HepG2 (cell line): Measurements from ENCODE around the gene EZH2. TPM values are rescaled to one million over a fixed set of nuclear protein-coding genes. Genes with fewer than 3 reads are reported as not detected.

Experiments used
- ATAC-seq: fragments of 200-7000 bp; cut with Tn5 transposase; 3 replicates; pipeline ENCODE4 v1.9.1; 2020; ENCODE audit warnings: mild to moderate bottlenecking, moderate library complexity
- BruUV-seq: library from RNA; stranded (reverse); fragments of 400-500 nt; replicated peaks from 2 replicates; lab custom pipeline; 2021; lab: Mats Ljungman, UMichigan
- CTCF ChIA-PET: fragments of 300-600 bp; formaldehyde crosslinking; extraction: SDS; loops from one replicate; lab custom pipeline; 2021; ENCODE audit warnings: low total read pairs, inconsistent platforms, low intra/inter-chr PET ratio; lab: Yijun Ruan, JAX
- POLR2A ChIA-PET: fragments of 350-600 bp; sonication (Branson Sonifier 250); formaldehyde crosslinking; loops from one replicate; lab custom pipeline; 2020; ENCODE audit warnings: antibody characterized with exemption, inconsistent platforms; lab: Yijun Ruan, JAX
- DNase-seq: peaks from one replicate; pipeline ENCODE4 v3.0.0-alpha.2; 2015; ENCODE audit warnings: low spot score
- FAIRE-seq: peaks from 3 replicates; lab custom pipeline; 2011; peaks lifted over from hg19 to GRCh38; lab: Jason Lieb, UNC
- H2AFZ ChIP-seq: one replicate; pipeline ENCODE4 v1.6.1; 2011; ENCODE audit warnings: low read length, inconsistent platforms
- H3K27ac ChIP-seq: fragments of 300-600 bp; 3 replicates; pipeline ENCODE4 v1.8.0; 2011; ENCODE audit warnings: mixed run types, mild to moderate bottlenecking, mixed read lengths, low read length, inconsistent platforms; ENCODE audit not compliant: insufficient read depth; ENCODE audit errors: extremely low read length
- H3K27me3 ChIP-seq, 2 experiments: fragments of 200-600 bp in 1 of 2; 2 replicates in 1 of 2; 3 replicates in 1 of 2; pipeline versions ENCODE4 v1.6.0 to v1.8.0; 2011; ENCODE audit warnings: low read length in 2 of 2, mild to moderate bottlenecking in 2 of 2, moderate library complexity in 2 of 2, inconsistent platforms in 1 of 2; ENCODE audit not compliant: insufficient read depth in 2 of 2, control insufficient read depth in 1 of 2
- H3K36me3 ChIP-seq, 2 experiments: fragments of 200-600 bp in 1 of 2; replicated peaks in 1 of 2; 2 replicates in 1 of 2; 3 replicates in 1 of 2; pipeline versions ENCODE4 v1.5.1 to v1.8.0; 2011; ENCODE audit warnings: low read length in 2 of 2, inconsistent platforms in 1 of 2; ENCODE audit not compliant: insufficient read depth in 2 of 2, control insufficient read depth in 1 of 2
- H3K4me1 ChIP-seq: 2 replicates; pipeline ENCODE4 v1.5.1; 2012; ENCODE audit warnings: low read length, inconsistent platforms; ENCODE audit not compliant: insufficient read depth
- H3K4me2 ChIP-seq: 2 replicates; pipeline ENCODE4 v1.6.0; 2011; ENCODE audit warnings: low read depth, low read length, inconsistent platforms
- H3K4me3 ChIP-seq, 3 experiments: fragments of 200-600 bp in 1 of 3; sonication (generic), shearing (Covaris generic) in 1 of 3; replicated peaks in 1 of 3; 2 replicates each; pipeline ENCODE4 v1.5.1; 2011 to 2016; ENCODE audit warnings: low read length in 3 of 3, inconsistent platforms in 2 of 3, low read depth in 2 of 3, mild to moderate bottlenecking in 2 of 3, control low read depth in 1 of 3, mixed read lengths in 1 of 3; ENCODE audit not compliant: insufficient read depth in 1 of 3
- H3K79me2 ChIP-seq: one replicate; pipeline ENCODE4 v1.6.1; 2011; ENCODE audit warnings: low read length, inconsistent platforms; ENCODE audit not compliant: insufficient read depth
- H3K9ac ChIP-seq: 2 replicates; pipeline ENCODE4 v1.6.0; 2011; ENCODE audit warnings: mild to moderate bottlenecking, low read depth, low read length, inconsistent platforms; ENCODE audit not compliant: insufficient read depth
- H3K9me3 ChIP-seq: 2 replicates; pipeline ENCODE4 v1.5.1; 2012; ENCODE audit warnings: mild to moderate bottlenecking, low read length
- H4K20me1 ChIP-seq: 2 replicates; pipeline ENCODE4 v1.6.0; 2011; ENCODE audit warnings: inconsistent platforms, mild to moderate bottlenecking, low read length, moderate library complexity; ENCODE audit not compliant: insufficient read depth
- BRD4 ChIP-seq: sonication (generic); formaldehyde crosslinking; IDR thresholded peaks from 2 replicates; pipeline ENCODE4 v1.4.0; 2020; ENCODE audit warnings: missing genetic modification reagents
- EHMT2 ChIP-seq: fragments of 200-600 bp; sonication (generic); IDR thresholded peaks from 2 replicates; pipeline ENCODE4 v1.7.0; 2017; ENCODE audit warnings: antibody characterized with exemption, low read depth, low read length, borderline replicate concordance
- FOSL1 ChIP-seq: sonication (generic); formaldehyde crosslinking; IDR thresholded peaks from 2 replicates; pipeline ENCODE4 v1.9.0; 2021; ENCODE audit warnings: missing genetic modification reagents, borderline replicate concordance
- HNRNPUL1 ChIP-seq: fragments of 200-400 bp; formaldehyde crosslinking; IDR thresholded peaks from 2 replicates; pipeline ENCODE4 v1.6.1; 2017; ENCODE audit warnings: low read depth, mild to moderate bottlenecking, low read length, moderate library complexity
- MIER2 ChIP-seq: IDR thresholded peaks from 2 replicates; pipeline ENCODE4 v1.6.1; 2016; ENCODE audit warnings: missing biosample characterization, missing genetic modification reagents
- PHB2 ChIP-seq: fragments of 450-650 bp; IDR thresholded peaks from 2 replicates; pipeline ENCODE4 v1.6.1; 2018; ENCODE audit not compliant: partially characterized antibody
- POLR2AphosphoS5 ChIP-seq: IDR thresholded peaks from 2 replicates; pipeline ENCODE4 v1.6.1; 2012; ENCODE audit warnings: low read depth, low read length
- REL ChIP-seq: sonication (generic); formaldehyde crosslinking; conservative IDR thresholded peaks from 2 replicates; pipeline ENCODE4 v1.8.0; 2022; ENCODE audit warnings: mild to moderate bottlenecking, missing genetic modification reagents, moderate library complexity
- RFXAP ChIP-seq: sonication (generic); formaldehyde crosslinking; IDR thresholded peaks from 2 replicates; pipeline ENCODE4 v1.4.0; 2020; ENCODE audit warnings: missing genetic modification reagents, borderline replicate concordance
- SRSF1 ChIP-seq: fragments of 200-400 bp; formaldehyde crosslinking; optimal IDR thresholded peaks from 2 replicates; pipeline ENCODE3; 2017; ENCODE audit warnings: mild to moderate bottlenecking, low read depth, low read length, moderate library complexity
- ZMYM3 ChIP-seq: sonication (generic); formaldehyde crosslinking; IDR thresholded peaks from 2 replicates; pipeline ENCODE4 v1.5.1; 2020; ENCODE audit warnings: mild to moderate bottlenecking, missing genetic modification reagents
- ZMYM4 ChIP-seq: sonication (generic); formaldehyde crosslinking; IDR thresholded peaks from 2 replicates; pipeline ENCODE4 v1.8.1; 2023; ENCODE audit warnings: mild to moderate bottlenecking, missing genetic modification reagents
- ZNF562 ChIP-seq: sonication (generic); formaldehyde crosslinking; IDR thresholded peaks from 2 replicates; pipeline ENCODE4 v1.8.0; 2022; ENCODE audit warnings: missing genetic modification reagents, borderline replicate concordance
- ZNF605 ChIP-seq: sonication (generic); formaldehyde crosslinking; IDR thresholded peaks from 2 replicates; pipeline ENCODE4 v1.8.0; 2022; ENCODE audit warnings: mild to moderate bottlenecking, missing genetic modification reagents
- ZNF713 ChIP-seq: sonication (generic); formaldehyde crosslinking; IDR thresholded peaks from 2 replicates; pipeline ENCODE4 v1.4.0; 2020; ENCODE audit warnings: mild to moderate bottlenecking, missing genetic modification reagents
- ZSCAN9 ChIP-seq: IDR thresholded peaks from 2 replicates; pipeline ENCODE4 v1.6.1; 2016; ENCODE audit warnings: borderline replicate concordance
- WGBS: methylation state at CpG from one replicate; pipeline ENCODE4 v1.1.6; 2017; ENCODE audit warnings: low lambda C conversion rate; 5-methylcytosine and 5-hydroxymethylcytosine counted together
- in situ Hi-C: cut with HindIII; loops from 2 replicates; pipeline ENCODE4 v1.10.0; 2017; ENCODE audit warnings: low pct_unique_long_range_greater_than_20kb; ENCODE audit not compliant: extremely low pct_ligation_motif_present
- intact Hi-C: fragments of 100-400 bp; cut with micrococcal nuclease; formaldehyde crosslinking; loops from one replicate; pipeline ENCODE4 v1.10.0; 2022; ENCODE audit not compliant: unreplicated experiment
- polyA plus RNA-seq, 8 experiments: library from polyadenylated mRNA; depleted of rRNA in 3 of 8; stranded (reverse) in 7 of 8; unstranded in 1 of 8; fragments of >200 nt; fragmentation: Illumina TruSeq in 4 of 8; extraction: Trizol in 4 of 8; gene quantifications; 2 replicates each; pipeline versions ENCODE4 v1.2.1 to v1.2.3, GENCODE V29; 2011 to 2016; ENCODE audit warnings: low read depth in 4 of 8, missing spikeins in 1 of 8, mixed read lengths in 1 of 8; ENCODE audit not compliant: insufficient read depth in 1 of 8
- total RNA-seq, 5 experiments: library from RNA; depleted of rRNA; stranded (reverse); fragments of >200 nt; fragmentation: Illumina TruSeq; extraction: Trizol; gene quantifications; 2 replicates each; pipeline ENCODE4 v1.2.3, GENCODE V29; 2016; ENCODE audit warnings: low read depth in 1 of 5
- TF ChIP-seq, protein P1 (sequence below): sonication (generic); formaldehyde crosslinking; IDR thresholded peaks from 2 replicates; pipeline ENCODE4 v1.4.0; 2020; ENCODE audit warnings: missing genetic modification reagents, borderline replicate concordance
- TF ChIP-seq, protein P2 (sequence below): sonication (generic); formaldehyde crosslinking; IDR thresholded peaks from 2 replicates; pipeline ENCODE4 v1.4.0; 2020; ENCODE audit warnings: missing genetic modification reagents, low read depth, mild to moderate bottlenecking, borderline replicate concordance
- TF ChIP-seq, protein P3 (sequence below): sonication (generic); formaldehyde crosslinking; IDR thresholded peaks from 2 replicates; pipeline ENCODE4 v1.4.0; 2020; ENCODE audit warnings: low read depth, mild to moderate bottlenecking, missing genetic modification reagents
- TF ChIP-seq, protein P4 (sequence below): IDR thresholded peaks from 2 replicates; pipeline ENCODE4 v1.6.1; 2016

The EZH2 gene
- total and polyA plus RNA-seq, 2 of the 13 experiments (the other 11 are each of a cell fraction or from before 2014, with no cell fraction given): 26.0 to 34.3 TPM

DNA sequence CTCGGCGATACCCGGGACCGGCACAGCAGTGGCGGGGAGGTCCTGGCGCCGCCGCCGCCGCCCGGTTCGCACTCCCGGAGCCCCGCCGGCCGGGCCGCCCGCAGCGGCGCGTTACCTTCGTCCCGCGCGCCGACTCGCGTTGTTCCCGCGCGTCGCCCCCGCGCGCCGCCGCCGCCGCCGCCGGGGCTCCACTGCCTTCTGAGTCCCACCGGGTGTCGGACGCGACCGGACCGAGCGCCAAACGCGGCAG, at the start of gene EZH2 (continued):
- TF ChIP-seq, protein P1, sequence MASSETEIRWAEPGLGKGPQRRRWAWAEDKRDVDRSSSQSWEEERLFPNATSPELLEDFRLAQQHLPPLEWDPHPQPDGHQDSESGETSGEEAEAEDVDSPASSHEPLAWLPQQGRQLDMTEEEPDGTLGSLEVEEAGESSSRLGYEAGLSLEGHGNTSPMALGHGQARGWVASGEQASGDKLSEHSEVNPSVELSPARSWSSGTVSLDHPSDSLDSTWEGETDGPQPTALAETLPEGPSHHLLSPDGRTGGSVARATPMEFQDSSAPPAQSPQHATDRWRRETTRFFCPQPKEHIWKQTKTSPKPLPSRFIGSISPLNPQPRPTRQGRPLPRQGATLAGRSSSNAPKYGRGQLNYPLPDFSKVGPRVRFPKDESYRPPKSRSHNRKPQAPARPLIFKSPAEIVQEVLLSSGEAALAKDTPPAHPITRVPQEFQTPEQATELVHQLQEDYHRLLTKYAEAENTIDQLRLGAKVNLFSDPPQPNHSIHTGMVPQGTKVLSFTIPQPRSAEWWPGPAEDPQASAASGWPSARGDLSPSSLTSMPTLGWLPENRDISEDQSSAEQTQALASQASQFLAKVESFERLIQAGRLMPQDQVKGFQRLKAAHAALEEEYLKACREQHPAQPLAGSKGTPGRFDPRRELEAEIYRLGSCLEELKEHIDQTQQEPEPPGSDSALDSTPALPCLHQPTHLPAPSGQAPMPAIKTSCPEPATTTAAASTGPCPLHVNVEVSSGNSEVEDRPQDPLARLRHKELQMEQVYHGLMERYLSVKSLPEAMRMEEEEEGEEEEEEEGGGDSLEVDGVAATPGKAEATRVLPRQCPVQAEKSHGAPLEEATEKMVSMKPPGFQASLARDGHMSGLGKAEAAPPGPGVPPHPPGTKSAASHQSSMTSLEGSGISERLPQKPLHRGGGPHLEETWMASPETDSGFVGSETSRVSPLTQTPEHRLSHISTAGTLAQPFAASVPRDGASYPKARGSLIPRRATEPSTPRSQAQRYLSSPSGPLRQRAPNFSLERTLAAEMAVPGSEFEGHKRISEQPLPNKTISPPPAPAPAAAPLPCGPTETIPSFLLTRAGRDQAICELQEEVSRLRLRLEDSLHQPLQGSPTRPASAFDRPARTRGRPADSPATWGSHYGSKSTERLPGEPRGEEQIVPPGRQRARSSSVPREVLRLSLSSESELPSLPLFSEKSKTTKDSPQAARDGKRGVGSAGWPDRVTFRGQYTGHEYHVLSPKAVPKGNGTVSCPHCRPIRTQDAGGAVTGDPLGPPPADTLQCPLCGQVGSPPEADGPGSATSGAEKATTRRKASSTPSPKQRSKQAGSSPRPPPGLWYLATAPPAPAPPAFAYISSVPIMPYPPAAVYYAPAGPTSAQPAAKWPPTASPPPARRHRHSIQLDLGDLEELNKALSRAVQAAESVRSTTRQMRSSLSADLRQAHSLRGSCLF (CRISPR knock-in tag): no peak
- TF ChIP-seq ZNF605 (CRISPR knock-in tag): no peak
- TF ChIP-seq REL: no peak
- peak; percentile 57; the same call in 1 of the 2 replicates for TF ChIP-seq POLR2AphosphoS5
- no peak for TF ChIP-seq ZMYM3 (CRISPR knock-in tag)
- no peak for TF ChIP-seq ZNF713 (CRISPR knock-in tag)
- TF ChIP-seq FOSL1 (CRISPR knock-in tag): no peak
- no peak for TF ChIP-seq RFXAP (CRISPR knock-in tag)

DNA sequence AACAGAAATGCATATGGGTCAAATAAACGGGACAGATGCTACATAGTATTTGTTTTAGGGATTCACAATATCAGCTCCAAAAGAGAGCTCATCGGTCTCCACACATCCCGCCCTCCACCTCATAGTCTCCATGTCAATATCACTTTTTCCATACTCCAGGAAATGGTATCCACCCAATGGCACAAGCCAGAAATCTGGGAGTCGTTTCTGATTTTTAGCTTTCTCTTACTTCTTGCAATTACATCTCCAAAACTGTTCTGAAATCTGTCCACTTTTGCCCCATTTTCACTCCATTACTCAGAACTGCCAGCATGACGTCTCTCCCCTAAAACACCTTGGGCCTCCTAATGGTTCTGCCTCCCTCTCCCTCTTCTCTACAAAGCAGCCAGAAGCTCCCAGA, 47.4 kb upstream of the EZH2 start:
- H3K9ac ChIP-seq: no peak overlapping the region
- POLR2A ChIA-PET: no interaction called here
- in situ Hi-C loops: no loop called here
- WGBS: 58% methylated on average over 5 of the region's 5 CpGs
- CTCF ChIA-PET: no interaction called here
- H3K36me3 ChIP-seq: no peaks in the 10 kb centered on the region
- no peaks in the 10 kb centered on the region for H3K79me2 ChIP-seq
- no TSS peak for BruUV-seq
- H3K27me3 ChIP-seq: no peaks in the 10 kb centered on the region
- intact Hi-C loops: no loop called here
- no peaks in the 10 kb centered on the region for H4K20me1 ChIP-seq
- TF ChIP-seq MIER2 (CRISPR knock-in tag): no peak
- TF ChIP-seq HNRNPUL1: no peak
- TF ChIP-seq ZNF562 (CRISPR knock-in tag): no peak
- no peak for TF ChIP-seq ZSCAN9 (CRISPR knock-in tag)
- no peak for TF ChIP-seq PHB2
- TF ChIP-seq, protein P2, sequence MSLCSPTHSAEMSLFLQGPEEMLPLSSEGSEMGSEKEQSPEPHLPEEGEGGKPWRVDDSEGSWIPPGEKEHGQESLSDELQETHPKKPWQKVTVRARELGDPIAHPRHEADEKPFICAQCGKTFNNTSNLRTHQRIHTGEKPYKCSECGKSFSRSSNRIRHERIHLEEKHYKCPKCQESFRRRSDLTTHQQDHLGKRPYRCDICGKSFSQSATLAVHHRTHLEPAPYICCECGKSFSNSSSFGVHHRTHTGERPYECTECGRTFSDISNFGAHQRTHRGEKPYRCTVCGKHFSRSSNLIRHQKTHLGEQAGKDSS (CRISPR knock-in tag): no peak
- no peak for TF ChIP-seq EHMT2
- TF ChIP-seq, protein P3, sequence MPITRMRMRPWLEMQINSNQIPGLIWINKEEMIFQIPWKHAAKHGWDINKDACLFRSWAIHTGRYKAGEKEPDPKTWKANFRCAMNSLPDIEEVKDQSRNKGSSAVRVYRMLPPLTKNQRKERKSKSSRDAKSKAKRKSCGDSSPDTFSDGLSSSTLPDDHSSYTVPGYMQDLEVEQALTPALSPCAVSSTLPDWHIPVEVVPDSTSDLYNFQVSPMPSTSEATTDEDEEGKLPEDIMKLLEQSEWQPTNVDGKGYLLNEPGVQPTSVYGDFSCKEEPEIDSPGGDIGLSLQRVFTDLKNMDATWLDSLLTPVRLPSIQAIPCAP (CRISPR knock-in tag): no peak
- no peak for TF ChIP-seq SRSF1
- TF ChIP-seq, protein P4, sequence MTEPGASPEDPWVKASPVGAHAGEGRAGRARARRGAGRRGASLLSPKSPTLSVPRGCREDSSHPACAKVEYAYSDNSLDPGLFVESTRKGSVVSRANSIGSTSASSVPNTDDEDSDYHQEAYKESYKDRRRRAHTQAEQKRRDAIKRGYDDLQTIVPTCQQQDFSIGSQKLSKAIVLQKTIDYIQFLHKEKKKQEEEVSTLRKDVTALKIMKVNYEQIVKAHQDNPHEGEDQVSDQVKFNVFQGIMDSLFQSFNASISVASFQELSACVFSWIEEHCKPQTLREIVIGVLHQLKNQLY (CRISPR knock-in tag): no peak
- no peak for TF ChIP-seq BRD4 (CRISPR knock-in tag)
- no peak for TF ChIP-seq ZMYM4
- TF ChIP-seq, all 625 proteins: peak for 0
- peaks cover 11% of the 10 kb centered on the region for H3K4me1 ChIP-seq
- no peak overlapping the region for H3K4me3 ChIP-seq
- no peaks in the 10 kb centered on the region for H3K9me3 ChIP-seq
- H3K27ac ChIP-seq: no peak overlapping the region
- H3K4me2 ChIP-seq: no peak overlapping the region
- DNase-seq (no peak), ATAC-seq (no peak), FAIRE-seq (no peak)
- no peak overlapping the region for H2AFZ ChIP-seq
